H1 (cell line): Measurements from ENCODE around the gene GALNT7. TPM values are rescaled to one million over a fixed set of nuclear protein-coding genes. Genes with fewer than 3 reads are reported as not detected.

ENCODE experiments used
- ASH2L ChIP-seq: fragments of 200-600, 300-600 bp; sonication (generic); IDR thresholded peaks from one replicate; pipeline ENCODE4 v1.7.1; 2017; ENCODE audit warnings: low read length
- EP300 ChIP-seq, 2 experiments: IDR thresholded peaks; 1 replicate in 1 of 2; 2 replicates in 1 of 2; pipeline ENCODE4 v1.6.1; 2011 to 2012; ENCODE audit warnings: low read depth in 2 of 2, low read length in 2 of 2, mild to moderate bottlenecking in 2 of 2, borderline replicate concordance in 1 of 2, inconsistent platforms in 1 of 2, moderate library complexity in 1 of 2
- GABPA ChIP-seq: IDR thresholded peaks from 2 replicates; pipeline ENCODE4 v1.6.1; 2011; ENCODE audit warnings: mild to moderate bottlenecking, low read length, moderate library complexity, borderline replicate concordance; ENCODE audit not compliant: insufficient read depth
- TCF12 ChIP-seq: IDR thresholded peaks from 2 replicates; pipeline ENCODE4 v1.6.1; 2011; ENCODE audit warnings: low read depth, mild to moderate bottlenecking, low read length
- polyA plus RNA-seq, 7 experiments: library from polyadenylated mRNA; depleted of rRNA in 3 of 7; stranded (reverse) in 5 of 7; unstranded in 2 of 7; fragments of >200 nt in 5 of 7; fragments of 200-250 nt in 2 of 7; gene quantifications; 1 replicate in 5 of 7; 2 replicates in 1 of 7; 4 replicates in 1 of 7; pipeline versions ENCODE4 v1.2.1 to v1.2.3, GENCODE V29; 2011 to 2013; ENCODE audit warnings: missing spikeins in 2 of 7, mixed read lengths in 2 of 7
- total RNA-seq: library from RNA; stranded (reverse); fragmentation: NEBNext Ultra II Directional; extraction: Animal tissue kit (Norgen Biotek cat#: 25700); gene quantifications from 2 replicates; pipeline ENCODE4 v1.2.1, GENCODE V29; 2021

GALNT7 gene
- total and polyA plus RNA-seq, 2 of the 8 experiments (the other 6 are each of a cell fraction or from before 2014, with no cell fraction given), result 22.4 to 85.5 TPM

GRCh38 chr4:173365359-173365996 lies 196.9 kb downstream of the GALNT7 start (continued):
- TF ChIP-seq EP300 (IDR thresholded peaks at IDR 0.05; ENCODE audit: borderline replicate concordance in 1 of 2, low read depth in 2 of 2, low read length in 2 of 2) (no peak), TCF12 (no peak), ASH2L (no peak), GABPA (no peak)
- TF ChIP-seq, all 59 proteins: peak for 0
